Caki2 (cell line): ENCODE results near the gene UPK3A. TPM values are rescaled to one million over a fixed set of nuclear protein-coding genes. Genes with fewer than 3 reads are reported as not detected.
"Not testable (repeated sequence)": the region's sequence is repeated elsewhere in the genome, so short reads cannot be mapped to it uniquely, and the experiment has no call there.

Experiments
- DNase-seq: peaks from one replicate; pipeline ENCODE4 v3.0.0-alpha.2; 2015; ENCODE audit warnings: low read depth
- in situ Hi-C: cut with HindIII; loops from 2 replicates; pipeline ENCODE4 v1.10.0; 2016; ENCODE audit warnings: low sequenced_read_pairs, low pct_unique_long_range_greater_than_20kb, mixed read lengths
- total RNA-seq: library from RNA; depleted of rRNA; stranded (reverse); fragments of >200 nt; shearing (Covaris generic); gene quantifications from 2 replicates; pipeline ENCODE4 v1.2.3, GENCODE V29; 2014; ENCODE audit warnings: low replicate concordance

Gene UPK3A
- total RNA-seq, 1 experiment from 2014 or later = 5.9 TPM

- DNase-seq = no peak
- in situ Hi-C loops = no loop called here
These were observed 31.6 kb upstream of the UPK3A start for GRCh38 chr22:45253039-45253641.

DNA sequence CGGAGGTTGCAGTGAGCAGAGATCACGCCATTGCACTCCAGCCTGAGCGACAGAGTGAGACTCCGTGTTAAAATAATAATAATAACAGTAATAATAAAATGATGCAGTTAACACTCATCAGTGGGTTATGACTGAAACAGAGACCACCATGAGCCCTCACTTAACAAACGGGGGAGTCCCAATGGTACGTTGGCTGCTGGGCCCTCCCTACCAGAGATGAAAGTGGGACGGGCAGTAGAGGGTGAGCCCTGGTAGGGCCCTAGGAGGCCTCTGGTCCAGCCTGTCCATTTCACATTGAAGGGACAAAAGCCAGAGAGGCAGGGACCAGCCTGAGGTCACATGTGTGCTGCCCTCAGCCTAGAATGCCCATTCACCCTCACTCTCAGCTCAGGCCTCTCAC is 30.4 kb upstream of the UPK3A start:
- DNase-seq = no peak
- in situ Hi-C loops = no loop called here

GRCh38 chr22:45254789-45255278 is 29.9 kb upstream of the UPK3A start:
- in situ Hi-C loops = no loop called here
- no peak for DNase-seq

DNA sequence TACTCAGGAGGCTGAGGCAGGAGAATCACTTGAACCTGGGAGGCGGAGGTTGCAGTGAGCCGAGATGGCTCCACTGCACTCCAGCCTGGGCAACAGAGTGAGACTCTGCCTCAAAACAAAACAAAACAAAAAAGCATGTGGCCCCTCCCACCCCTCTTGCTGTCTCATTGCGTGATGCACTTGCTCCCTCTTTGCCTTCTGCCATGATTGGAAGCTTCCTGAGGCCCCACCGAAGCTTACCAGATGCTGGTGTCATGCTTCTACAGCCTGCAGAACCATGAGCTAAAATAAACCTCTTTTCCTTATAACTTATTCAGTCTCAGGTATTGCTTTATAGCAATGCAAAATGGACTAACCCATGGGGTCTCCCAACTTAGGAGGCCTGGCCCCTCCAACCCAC is 26.8 kb upstream of the UPK3A start:
- in situ Hi-C loops, DNase-seq: not testable (repeated sequence)

DNA sequence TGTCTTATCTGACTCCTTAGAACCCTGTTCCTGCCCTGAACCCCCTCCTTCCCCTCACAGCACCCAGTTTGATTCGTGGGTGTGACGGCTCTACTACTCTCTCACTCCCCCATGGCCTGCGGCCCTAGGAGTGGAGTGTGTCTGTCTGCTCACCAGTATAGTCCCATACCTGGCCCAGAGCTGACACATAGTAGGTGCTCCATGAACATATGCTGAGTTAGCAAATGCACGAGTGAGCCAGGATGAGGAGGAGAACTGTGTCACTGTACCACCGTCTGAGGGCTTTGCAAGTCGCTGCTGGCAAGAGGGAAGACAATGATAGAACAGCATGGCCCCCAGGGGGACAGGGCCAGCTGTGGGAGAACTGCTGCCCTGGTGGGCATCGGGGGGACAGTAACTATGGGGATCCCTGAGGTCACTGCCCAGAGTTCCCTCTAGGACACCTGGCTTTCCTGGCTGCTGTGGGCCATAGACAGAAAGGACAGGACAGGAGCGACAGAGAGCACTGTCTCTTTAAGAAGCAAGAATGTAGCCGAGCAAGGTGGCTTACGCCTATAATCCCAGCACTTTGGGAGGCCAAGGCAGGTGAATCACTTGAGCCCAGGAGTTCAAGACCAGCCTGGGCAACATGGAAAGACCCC is 24.9 kb upstream of the UPK3A start:
- in situ Hi-C loops = no loop called here
- no peak for DNase-seq

DNA sequence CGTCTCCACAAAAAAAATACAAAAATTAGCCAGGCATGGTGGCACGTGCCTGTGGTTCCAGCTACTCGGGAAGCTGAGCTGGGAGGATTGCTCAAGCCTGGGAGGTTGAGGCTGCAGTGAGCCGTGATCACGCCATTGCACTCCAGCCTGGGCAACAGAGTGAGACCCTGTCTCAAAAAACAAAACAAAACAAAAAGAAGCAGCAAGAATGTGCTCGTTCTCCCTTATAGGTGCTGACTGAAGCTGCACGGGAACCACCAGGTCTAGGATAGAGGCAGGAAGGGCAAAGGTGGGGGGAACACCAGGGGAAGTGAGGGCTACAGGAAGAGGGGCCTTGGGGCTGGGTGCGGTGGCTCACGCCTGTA is 24.4 kb upstream of the UPK3A start:
- DNase-seq, in situ Hi-C loops: not testable (repeated sequence)

DNA sequence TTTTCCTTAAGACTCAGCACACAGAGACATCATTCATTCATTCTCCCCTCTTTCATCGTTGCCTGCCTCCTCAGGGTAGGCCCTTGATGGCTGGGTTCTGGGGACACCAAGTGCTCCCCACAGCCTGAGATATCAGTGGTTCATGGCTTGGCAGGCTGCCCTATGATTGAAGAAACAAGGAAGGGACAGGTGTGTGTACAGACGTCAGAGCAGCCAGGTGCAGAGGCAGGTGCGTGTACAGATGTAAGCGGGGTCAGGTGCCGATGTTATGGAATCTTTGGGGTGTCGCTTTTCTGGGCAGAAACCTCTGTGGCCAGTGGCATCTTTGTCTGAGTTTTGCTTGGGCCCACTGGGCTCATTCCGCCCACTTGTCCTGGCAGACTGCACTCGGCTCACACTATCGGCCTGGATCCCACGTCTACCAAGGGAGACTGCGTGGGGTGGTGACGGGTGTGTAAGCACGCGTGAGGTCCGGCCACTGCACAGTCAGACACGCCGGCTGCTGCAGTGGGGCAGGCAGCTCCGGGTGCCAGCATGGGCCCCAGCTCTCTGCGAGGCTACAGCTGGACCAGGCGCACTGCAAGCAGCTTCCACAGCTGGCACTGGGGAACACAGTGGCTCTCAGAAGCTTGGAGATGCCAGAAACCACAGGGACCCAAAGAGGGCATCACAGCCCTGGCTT is 23.2 kb upstream of the UPK3A start:
- DNase-seq = no peak
- in situ Hi-C loops = no loop called here

GRCh38 chr22:45262195-45262930 is 22.4 kb upstream of the UPK3A start:
- DNase-seq = no peak
- in situ Hi-C loops = no loop called here

- in situ Hi-C loops = no loop called here
- DNase-seq = no peak
These were observed 21.8 kb upstream of the UPK3A start for GRCh38 chr22:45262931-45263462.

GRCh38 chr22:45263463-45264269 is 21.1 kb upstream of the UPK3A start:
- peak; percentile 77 for DNase-seq
- in situ Hi-C loops = no loop called here

GRCh38 chr22:45265535-45265934 is 19.2 kb upstream of the UPK3A start:
- in situ Hi-C loops = no loop called here
- no peak for DNase-seq

DNA sequence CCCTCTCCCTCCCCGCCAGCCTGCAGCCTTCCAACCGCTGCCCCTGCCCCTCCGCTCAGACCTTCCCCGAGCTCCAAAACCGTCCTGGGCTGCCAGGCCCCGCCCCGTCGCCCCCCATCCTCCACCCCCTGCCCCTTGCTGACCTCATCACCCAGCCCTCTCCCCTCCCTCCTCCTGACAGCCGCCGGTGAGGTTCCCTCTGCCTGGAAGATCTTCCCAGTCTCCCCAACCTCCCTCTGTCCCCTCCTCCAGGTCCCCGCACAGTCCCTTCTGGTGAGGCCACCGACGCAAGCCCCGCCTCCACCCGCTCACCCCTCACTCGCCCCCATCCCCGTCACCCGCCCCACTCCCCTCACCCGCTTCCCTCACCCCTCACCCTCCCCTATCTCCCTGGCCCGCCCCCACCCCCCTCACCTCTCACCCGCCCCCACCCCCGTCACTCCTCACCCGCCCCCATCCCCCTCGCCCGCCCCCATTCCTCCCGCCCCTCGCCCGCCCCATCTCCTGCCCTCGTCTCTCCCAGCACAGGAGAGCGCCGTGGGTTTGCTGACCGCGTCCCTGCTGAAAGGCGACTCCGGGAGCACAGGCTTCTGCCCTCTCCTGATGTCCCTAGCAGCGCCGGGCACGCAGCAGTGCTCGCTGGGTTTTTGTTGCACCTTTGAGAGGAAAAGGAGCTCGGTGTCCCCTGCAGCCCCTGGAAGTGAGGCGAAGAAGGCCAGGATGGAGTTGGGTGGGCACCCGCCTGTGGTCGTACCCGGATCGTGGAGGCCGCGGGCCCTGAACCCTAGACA is 16.4 kb upstream of the UPK3A start:
- in situ Hi-C loops = no loop called here
- DNase-seq = peak; percentile 27

DNA sequence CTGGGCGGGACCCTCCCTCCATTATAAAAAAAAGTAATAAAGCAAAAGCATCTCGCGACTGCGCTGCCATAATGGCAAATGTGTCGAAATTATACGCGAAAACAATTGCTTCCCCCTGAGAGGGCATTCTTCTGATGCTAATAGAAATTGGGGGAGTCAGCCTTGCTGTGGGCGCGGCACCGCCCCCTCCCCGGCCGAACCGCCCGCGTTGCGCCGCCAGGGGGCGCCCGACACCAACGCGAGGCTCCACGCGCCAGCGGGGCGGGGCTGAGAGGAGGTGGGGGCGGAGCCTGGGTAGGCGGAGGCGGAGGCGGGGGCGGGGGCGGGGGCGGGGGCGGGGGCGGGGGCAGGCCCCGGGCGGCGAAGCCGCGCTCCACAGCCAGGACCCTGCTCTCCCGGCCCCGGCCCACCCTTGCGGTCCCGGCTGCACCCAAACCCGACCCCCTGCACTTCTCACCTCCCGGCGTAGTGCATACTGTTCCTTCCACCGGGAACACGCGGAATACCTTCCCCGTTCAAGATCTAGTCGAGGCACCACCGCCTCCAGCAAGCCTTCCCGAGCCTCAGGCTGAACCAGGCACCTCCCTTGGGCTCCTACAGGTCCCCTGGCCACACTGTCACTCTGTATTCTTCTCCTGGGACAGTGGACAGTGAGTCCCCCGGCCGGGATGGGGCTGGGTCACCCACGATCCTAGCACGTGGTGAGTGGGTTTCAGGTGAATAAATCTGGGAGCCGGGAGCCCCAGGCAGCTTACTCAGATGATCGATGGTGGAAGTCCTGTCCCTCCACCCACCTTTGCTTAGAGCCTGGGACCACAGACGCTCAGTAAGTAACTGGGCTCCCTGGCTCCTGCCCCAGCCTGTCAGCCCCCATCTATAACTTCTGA is 15.5 kb upstream of the UPK3A start:
- in situ Hi-C loops = no loop called here
- DNase-seq = peak; percentile 70

DNA sequence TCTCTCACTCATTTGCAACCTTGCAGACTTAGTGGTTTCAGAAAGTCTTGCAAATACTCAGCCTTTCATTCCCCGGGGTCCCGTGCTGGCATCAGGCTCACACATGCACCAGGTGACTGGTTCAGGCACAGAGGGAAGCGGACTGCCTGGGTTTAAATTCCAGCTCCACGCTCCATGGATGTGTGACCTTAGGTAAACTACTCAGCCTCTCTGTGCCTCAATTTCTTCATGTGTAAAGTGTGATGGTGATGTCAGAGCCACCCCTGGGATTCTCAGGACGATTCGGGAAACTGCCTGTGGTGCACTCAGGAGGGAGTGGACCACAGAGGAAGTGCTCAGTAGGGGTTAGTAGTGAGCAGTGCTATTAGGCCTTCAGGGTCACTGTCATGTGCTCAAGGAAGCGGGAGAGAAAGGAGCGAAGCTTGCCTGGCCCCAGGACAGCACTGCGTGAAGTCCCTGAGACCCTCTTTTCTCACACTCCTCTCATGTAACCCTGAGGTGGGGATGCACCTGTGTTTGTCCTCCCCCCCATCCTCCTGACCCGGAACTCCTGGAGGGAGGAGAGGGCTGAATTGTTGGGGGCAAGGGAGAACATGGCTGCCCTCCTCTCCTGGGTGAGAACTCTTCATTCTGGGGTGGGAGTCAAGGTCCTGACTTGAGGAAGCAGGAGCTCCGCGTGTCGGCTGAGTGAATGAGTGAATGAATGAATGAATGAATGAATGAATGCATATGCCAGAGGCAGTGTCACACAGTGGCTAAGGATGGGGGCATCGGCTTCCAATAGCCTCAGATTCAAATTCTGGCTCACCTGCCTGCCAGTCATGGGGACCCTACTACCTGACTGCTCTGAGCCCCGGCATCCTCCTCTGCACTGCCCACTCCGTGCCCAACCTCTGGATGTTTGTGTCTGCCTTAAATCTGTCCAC is 14.4 kb upstream of the UPK3A start:
- DNase-seq = no peak
- in situ Hi-C loops = loop anchor here (10.0 kb wide), 1 partner anchor 164 kb away; no protein-coding TSS in a partner anchor

DNA sequence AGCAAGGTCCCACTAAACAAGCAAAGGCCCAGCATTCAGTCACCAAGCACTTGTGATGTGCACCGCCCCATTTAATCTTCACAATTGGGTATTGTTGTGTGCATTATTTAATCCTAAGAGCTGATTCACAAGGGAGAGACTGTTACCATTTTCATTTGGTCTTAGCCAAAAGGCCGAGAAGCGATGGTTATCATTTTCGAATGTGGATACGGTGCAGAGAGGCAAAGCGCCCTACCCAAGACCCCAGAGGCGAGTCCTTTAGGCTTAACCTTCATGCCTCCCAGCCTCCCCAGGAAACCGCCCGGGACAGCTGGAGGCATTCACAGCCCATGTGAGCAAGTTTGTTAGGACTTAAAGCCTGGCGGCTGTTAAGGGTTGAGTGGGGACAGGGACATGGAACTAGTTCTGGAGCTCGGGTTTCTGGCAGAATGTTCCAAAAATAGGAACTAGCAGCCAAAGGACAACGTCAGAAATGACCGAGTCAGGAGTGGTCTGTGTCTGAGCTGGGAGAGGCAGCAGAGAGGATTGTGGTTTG is 13.0 kb upstream of the UPK3A start:
- no peak for DNase-seq
- in situ Hi-C loops = loop anchor here (10.0 kb wide), 1 partner anchor 163 kb away; no protein-coding TSS in a partner anchor
